Measurements from ENCODE around the gene SLC44A4. TPM values are rescaled to one million over a fixed set of nuclear protein-coding genes. Genes with fewer than 3 reads are reported as not detected.

The SLC44A4 gene
- total RNA-seq, 1 donor from 2014 or later: 26.1 TPM

DNA sequence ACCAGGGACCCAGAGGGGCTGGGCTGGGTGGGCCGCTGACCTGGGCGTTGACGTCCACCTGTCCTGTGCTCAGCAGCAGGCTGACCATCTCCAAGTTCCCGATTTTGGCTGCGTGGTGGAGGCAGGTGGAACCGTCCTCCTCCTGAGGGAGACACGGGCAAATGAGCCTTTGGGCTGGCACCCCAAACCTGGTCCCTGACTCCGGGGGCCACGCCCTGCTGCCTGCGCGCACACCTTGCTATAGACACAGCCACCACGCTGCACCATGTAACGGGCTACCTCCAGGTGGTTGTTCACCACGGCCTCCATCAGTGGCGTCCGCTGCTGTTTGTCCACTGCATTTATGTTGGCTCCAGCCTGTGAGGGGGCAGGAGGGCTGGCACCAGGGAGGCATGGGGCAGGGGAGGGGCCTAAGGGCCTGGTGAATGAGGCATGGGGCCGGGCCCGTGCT lies 7.8 kb upstream of the SLC44A4 start:
- TF ChIP-seq, protein P1, sequence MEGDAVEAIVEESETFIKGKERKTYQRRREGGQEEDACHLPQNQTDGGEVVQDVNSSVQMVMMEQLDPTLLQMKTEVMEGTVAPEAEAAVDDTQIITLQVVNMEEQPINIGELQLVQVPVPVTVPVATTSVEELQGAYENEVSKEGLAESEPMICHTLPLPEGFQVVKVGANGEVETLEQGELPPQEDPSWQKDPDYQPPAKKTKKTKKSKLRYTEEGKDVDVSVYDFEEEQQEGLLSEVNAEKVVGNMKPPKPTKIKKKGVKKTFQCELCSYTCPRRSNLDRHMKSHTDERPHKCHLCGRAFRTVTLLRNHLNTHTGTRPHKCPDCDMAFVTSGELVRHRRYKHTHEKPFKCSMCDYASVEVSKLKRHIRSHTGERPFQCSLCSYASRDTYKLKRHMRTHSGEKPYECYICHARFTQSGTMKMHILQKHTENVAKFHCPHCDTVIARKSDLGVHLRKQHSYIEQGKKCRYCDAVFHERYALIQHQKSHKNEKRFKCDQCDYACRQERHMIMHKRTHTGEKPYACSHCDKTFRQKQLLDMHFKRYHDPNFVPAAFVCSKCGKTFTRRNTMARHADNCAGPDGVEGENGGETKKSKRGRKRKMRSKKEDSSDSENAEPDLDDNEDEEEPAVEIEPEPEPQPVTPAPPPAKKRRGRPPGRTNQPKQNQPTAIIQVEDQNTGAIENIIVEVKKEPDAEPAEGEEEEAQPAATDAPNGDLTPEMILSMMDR (IDR thresholded peaks at IDR 0.05; ENCODE audit: insufficient read depth, low read length, poor library complexity, severe bottlenecking): no peak
- Histone ChIP-seq H3K4me3 (ENCODE audit: low read depth, low read length) (no peak overlapping the region), H3K27me3 (ENCODE audit: control insufficient read depth, insufficient read depth, low read length) (no peaks in the 10 kb centered on the region), H3K36me3 (ENCODE audit: control insufficient read depth, insufficient read depth, low read length) (peaks cover 6% of the 10 kb centered on the region)
- DNase-seq (ENCODE audit: low read depth): no peak

DNA sequence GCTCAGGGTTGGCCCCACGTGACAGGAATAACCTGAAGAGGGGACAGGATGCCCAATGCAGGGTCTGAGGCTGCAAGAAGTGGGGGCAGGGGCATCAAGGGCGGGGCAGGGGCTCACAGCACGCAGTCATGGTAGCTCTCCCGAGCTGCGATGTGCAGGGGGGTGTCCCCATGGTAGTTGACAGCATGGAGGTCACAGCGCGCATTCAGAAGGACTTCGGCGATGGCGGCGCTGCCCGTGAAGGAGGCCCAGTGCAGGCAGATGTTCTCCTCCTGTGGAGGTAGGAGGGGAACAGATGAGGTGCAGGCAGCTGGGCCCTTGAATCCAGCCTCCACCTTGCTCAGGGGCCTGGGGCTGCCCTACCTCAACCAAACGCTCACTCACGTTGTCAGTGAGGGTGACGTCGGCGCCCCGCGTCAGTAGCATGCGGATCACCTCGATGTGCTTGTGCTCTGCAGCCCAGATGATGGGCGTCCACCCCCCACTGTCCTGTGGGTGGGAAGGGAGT lies 5.8 kb upstream of the SLC44A4 start:
- no peak overlapping the region for H3K4me3 ChIP-seq (ENCODE audit: low read depth, low read length)
- H3K27me3 ChIP-seq (ENCODE audit: control insufficient read depth, insufficient read depth, low read length): no peaks in the 10 kb centered on the region
- TF ChIP-seq, protein P1 (IDR thresholded peaks at IDR 0.05; ENCODE audit: insufficient read depth, low read length, poor library complexity, severe bottlenecking): no peak
- peaks cover 8% of the 10 kb centered on the region for H3K36me3 ChIP-seq (ENCODE audit: control insufficient read depth, insufficient read depth, low read length)
- no peak for DNase-seq (ENCODE audit: low read depth)

DNA sequence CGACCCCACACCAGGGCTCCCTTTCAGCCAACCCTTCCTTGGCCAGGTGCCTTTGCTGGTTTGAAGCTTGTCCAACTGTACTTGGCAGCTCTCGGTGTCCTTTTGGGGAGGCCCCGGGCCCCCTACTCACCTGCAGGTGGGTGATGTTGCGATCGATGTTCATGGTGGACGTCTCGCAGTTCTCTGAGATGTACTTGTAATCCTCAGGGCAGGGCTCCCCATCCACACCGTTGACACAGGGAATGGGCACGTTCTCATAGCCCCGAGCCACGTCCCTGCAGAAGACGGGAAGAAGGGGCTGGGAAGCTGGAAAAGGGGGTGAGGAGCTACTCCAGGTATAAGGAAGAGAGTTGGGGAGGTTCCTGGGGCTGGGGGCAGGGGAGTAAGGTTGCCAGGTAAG lies 4.9 kb upstream of the SLC44A4 start:
- TF ChIP-seq, protein P1 (IDR thresholded peaks at IDR 0.05; ENCODE audit: insufficient read depth, low read length, poor library complexity, severe bottlenecking): no peak
- H3K36me3 ChIP-seq (ENCODE audit: control insufficient read depth, insufficient read depth, low read length): peaks cover 8% of the 10 kb centered on the region
- H3K4me3 ChIP-seq (ENCODE audit: low read depth, low read length): no peak overlapping the region
- no peaks in the 10 kb centered on the region for H3K27me3 ChIP-seq (ENCODE audit: control insufficient read depth, insufficient read depth, low read length)
- DNase-seq (ENCODE audit: low read depth): no peak

DNA sequence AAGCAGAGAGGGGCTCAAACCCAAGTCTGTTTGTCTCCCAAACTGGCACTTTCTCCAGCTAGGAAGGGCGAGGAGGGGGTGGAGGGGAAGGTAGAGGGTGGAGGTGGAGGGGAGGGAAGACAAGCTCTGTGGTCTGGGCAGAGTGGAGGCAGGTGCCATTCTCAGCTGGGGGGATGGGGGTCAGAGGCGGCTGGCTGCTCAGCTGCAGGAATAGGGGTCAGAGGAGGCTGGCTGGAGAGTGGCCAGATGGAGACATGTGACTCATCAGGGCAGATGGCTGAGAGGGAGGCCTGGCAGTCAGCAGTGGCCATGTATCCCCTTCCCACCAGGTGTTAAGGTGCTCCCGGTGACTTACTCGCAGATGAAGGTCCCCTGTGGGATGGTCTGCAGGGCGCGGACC lies 3.5 kb upstream of the SLC44A4 start:
- TF ChIP-seq, protein P1 (IDR thresholded peaks at IDR 0.05; ENCODE audit: insufficient read depth, low read length, poor library complexity, severe bottlenecking): no peak
- no peak for DNase-seq (ENCODE audit: low read depth)
- no peaks in the 10 kb centered on the region for H3K27me3 ChIP-seq (ENCODE audit: control insufficient read depth, insufficient read depth, low read length)
- peaks cover 7% of the 10 kb centered on the region for H3K36me3 ChIP-seq (ENCODE audit: control insufficient read depth, insufficient read depth, low read length)
- H3K4me3 ChIP-seq (ENCODE audit: low read depth, low read length): no peak overlapping the region

DNA sequence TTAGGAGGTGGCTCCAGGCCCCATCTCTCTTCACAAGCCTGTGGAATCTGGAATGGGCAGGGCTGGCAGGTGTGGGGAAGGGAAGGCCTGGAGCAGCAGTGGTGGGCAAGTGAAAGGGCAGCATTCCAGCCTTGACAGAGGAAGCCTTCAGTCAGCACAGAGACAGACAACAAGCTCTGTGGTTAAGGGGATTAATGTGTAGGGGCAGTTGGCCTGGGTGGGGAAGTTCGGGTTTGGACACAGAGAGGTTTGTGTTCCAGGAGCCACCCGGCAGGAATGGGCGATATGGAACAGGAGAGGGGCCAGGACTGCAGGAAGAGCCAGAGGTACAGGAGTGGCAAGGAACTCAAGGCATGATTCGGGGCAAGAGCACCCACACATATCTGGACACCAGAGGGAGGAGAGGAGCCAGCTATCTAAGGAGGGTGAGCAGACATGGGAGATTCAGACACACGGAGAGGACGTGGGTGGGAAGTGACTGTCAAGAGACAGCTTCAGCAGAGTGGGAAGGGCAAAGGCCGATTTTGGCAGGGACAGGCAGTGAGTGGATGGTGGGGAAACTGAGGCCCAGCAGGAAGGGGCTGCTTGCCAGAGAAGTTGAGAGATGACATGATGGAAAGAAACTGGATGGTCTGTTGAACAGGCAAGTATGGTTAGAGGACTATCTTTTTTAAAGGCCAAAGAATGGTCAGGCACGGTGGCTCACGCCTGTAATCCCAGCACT lies 2.5 kb upstream of the SLC44A4 start:
- peaks cover 5% of the 10 kb centered on the region for H3K36me3 ChIP-seq (ENCODE audit: control insufficient read depth, insufficient read depth, low read length)
- TF ChIP-seq, protein P1 (IDR thresholded peaks at IDR 0.05; ENCODE audit: insufficient read depth, low read length, poor library complexity, severe bottlenecking): no peak

DNA sequence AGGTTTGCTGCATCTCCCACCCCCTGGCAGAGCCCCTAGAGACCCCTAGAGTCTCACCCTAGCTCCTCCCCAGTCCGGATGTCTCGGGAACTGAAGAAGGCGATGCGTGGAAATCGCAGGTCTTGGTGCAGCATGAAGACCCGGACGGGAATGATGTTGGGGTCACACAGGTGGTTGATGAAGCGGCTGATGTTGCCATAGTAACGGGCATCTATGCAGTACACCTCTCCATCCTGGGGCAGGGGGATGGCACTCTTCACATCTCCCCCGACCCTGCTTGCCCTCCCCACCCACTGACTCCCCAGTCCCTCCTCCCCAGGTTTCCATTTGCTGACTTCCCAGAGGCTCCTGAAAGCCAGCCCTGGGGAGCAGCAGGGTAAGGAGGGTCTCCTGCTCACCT lies 1.8 kb upstream of the SLC44A4 start:
- Histone ChIP-seq H3K36me3 (ENCODE audit: control insufficient read depth, insufficient read depth, low read length) (peaks cover 5% of the 10 kb centered on the region), H3K27me3 (ENCODE audit: control insufficient read depth, insufficient read depth, low read length) (no peaks in the 10 kb centered on the region), H3K4me3 (ENCODE audit: low read depth, low read length) (no peak overlapping the region)
- no peak for DNase-seq (ENCODE audit: low read depth)
- TF ChIP-seq, protein P1 (IDR thresholded peaks at IDR 0.05; ENCODE audit: insufficient read depth, low read length, poor library complexity, severe bottlenecking): no peak

More for the DNA sequence above, 2.5 kb upstream of the SLC44A4 start:
- Histone ChIP-seq H3K27me3 (ENCODE audit: control insufficient read depth, insufficient read depth, low read length) (no peaks in the 10 kb centered on the region), H3K4me3 (ENCODE audit: low read depth, low read length) (no peak overlapping the region)
- DNase-seq (ENCODE audit: low read depth): no peak

All from kidney epithelial cell (primary cell).